Kasumi-1 (cell line): ENCODE data around the gene AEBP2.
"Not testable (repeated sequence)": the region's sequence is repeated elsewhere in the genome, so short reads cannot be mapped to it uniquely, and the experiment has no call there.

ENCODE experiments used
- DNase-seq, 2 experiments: peaks; one replicate each; lab custom pipeline; 2025; lab: John Stamatoyannopoulos, UW

Gene AEBP2

GRCh38 chr12:19439059-19440018 lies at the start of gene AEBP2:
TSS of gene AEBP2 (plus strand) at chr12:19439492. CDS start at chr12:19439700, 208 bp downstream.
- DNase-seq = peak; percentile 83 to 88

- no peak for DNase-seq
Observed at GRCh38 chr12:19390051-19390598, 49.2 kb upstream of the AEBP2 start.

DNA sequence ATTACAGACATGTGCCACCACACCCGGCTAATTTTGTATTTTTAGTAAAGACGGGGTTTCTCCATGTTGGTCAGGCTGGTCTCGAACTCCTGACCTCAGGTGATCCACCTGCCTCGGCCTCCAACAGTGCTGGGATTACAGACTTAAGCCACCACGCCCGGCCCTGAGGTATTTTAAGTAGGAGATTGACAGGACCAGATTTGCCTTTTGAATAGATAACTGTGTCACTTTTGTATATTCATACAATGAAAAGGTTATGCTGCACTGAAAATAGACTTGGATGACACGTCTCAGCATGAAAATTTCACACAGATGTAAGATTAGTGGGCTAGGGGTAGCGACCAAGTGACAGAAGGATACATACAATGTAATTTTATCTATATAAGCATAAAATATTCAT lies 46.6 kb upstream of the AEBP2 start:
- not testable (repeated sequence) for DNase-seq

GRCh38 chr12:19394385-19394784 lies 44.9 kb upstream of the AEBP2 start:
- no peak for DNase-seq

- DNase-seq = no peak
Observed at GRCh38 chr12:19397534-19397933, 41.8 kb upstream of the AEBP2 start.

DNA sequence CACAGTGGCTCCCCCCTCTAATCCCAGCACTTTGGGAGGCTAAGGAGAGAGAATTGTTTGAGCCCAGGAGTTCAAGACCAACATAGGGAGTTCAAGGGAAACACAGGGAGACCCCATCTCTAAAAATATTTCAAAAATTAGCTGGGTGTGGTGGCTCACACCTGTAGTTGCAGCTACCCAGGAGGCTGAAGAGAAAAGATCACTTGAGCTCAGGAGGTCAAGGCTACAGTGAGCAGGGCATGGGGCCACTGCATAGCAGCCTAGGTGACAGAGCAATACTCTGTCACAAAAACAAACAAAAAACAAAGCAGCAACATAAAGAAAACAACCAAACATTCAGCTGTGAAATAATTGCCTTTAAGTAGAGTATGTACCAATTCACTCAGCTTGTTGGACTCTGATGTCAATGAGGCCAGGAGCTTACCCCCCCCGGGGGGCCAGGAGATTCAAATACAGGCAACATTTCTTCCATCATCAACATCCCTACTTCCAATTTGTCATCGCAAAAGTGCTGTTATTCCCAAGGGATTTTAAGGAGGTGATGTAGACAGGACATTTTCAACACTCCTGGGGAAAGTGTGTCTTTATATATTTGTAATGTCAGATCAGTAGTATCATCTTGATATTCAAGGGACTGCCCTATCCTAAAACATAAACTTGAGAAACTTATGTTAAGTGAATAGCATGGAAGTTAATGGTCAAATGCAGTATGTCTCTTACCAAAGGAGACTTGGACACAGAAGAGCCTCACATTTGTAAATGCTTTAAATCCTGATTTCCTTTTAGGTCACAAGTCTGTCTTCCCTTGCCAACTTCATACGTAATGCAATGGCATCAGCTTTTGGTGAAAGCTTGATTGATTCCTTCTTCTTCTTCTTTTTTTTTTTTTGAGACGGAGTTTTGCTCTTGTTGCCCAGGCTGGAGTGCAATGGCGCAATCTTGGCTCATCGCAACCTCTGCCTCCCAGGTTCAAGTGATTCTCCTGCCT lies 40.6 kb upstream of the AEBP2 start:
- no peak for DNase-seq

- not testable (repeated sequence) for DNase-seq
Observed at GRCh38 chr12:19400649-19401285, 38.5 kb upstream of the AEBP2 start.

GRCh38 chr12:19402211-19402610 lies 37.1 kb upstream of the AEBP2 start:
- no peak for DNase-seq

DNA sequence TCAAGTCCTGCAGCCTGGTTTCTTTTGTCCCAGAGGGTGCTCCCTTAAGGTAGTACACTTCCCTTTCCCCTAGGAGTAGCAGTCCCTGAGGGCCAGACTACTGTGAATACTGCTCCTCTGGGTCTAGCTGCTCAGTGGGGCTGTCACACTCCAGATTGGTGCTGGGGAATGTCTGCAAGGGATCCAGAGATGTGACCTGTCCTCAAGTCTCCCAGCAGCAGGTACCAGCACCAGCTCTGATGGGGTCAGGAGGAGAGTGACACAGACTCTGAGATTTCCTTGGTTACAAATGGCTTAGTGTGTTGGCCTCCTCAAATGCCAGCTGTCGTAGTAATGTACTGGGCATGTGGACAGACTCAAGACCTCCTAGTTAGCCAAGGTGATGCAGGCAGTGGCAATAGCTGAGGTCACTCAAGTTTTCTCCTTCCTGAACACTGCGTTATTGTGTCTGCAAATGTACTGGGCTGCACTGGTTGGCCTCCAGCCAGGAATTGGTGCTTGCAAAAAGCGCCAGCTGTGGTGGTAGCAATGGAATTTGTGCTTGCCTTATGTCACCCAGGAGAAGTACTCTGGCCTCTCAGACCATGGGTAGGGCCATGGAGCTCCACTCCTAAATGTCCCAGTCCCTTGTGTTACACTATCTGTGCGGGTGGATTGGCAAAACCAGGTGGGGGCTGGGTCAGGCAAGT lies 36.4 kb upstream of the AEBP2 start:
- no peak for DNase-seq

GRCh38 chr12:19404242-19404880 lies 34.9 kb upstream of the AEBP2 start:
- no peak for DNase-seq

GRCh38 chr12:19409376-19409775 lies 29.9 kb upstream of the AEBP2 start:
- DNase-seq = no peak

GRCh38 chr12:19410211-19410610 lies 29.1 kb upstream of the AEBP2 start:
- DNase-seq = no peak

DNA sequence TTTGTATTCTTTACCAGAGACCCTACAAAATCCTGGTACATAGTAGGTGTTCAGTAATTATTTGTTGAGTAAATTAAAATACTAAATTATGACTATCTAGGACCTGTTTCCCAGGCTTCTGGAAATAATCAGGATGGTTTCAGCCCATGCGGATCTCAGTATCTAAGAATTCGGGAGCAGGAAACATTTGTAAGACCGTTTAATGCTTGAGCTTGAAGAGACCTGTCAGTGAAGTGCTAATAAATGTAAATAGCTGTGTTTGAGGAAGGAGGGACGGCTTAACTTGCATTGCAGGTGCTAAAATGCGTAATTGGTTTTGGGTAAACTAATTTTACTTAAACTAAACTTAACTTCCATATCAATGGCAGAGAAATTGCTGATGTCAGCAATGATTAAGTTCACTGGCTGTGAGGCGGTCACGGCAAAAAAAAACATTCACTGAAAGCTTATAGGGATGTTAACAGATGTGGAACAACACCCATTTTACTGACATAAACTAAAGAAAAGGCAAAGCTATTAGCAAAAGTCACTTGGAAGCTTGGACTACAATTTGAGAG lies 28.6 kb upstream of the AEBP2 start:
- no peak for DNase-seq

DNA sequence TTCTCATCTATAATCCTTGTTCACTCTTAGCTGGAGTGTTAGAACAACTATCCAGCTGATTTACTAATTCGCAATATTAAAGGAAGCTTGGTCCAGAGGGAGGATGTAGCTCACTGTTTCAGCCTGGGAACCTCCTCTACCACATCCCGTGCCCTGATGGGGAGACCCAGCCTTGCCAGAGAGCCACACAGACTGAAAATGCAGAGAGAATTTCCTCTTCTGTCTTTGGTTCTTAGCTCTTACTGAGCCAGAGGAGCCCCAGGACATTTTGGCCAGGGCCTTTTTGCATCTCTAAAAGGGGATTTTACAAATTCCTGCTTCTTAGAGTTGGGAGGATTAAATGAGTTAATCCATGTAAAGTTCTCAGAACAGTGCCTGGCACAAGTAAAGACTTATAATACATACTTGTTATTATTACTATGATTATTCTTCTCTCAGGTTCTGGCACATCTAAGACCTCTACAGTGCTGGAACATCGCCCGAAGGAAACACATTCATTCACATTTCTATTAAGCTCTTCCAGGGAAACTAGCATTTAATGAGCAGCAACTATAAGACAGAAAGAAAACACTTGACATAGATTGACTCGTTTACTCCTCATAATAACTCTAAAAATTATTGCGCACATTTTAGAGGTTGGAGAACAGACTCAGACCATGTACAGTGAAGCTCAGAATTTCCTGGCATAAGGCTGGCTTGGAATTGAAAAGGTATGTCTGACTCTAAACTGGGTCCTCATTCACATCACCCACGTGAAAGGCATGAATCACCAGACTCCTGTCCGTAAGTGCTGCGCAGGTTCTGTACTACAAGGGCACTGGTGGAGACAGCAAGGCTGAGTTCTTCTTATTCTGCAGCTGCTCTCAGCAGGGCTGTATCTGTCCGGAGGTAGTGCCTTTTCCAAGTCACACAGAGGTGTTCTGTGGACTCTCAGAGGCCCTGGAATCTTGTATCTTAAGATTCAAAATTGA lies 27.8 kb upstream of the AEBP2 start:
- DNase-seq = no peak

DNA sequence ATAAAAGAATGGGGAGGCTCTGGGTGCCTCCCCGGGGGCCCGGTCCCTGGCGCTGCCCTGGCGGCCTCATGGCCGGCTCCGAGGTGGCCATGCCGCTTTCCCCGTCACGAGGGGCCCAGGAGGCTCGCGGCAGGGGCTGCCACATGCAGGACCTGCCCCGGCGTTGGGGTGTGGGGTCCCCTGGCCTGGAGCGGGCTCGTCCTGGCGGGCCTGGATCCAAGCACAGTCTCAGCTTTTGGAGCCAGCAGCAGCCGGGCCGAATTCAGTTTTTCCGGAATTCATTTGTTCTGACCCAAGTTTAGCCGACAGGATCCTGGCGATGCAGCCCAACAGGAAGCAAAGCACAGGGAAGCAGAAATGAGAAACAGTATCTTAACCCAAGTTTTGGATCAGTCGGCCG lies 26.4 kb upstream of the AEBP2 start:
- DNase-seq = no peak

- not testable (repeated sequence) for DNase-seq
Observed at GRCh38 chr12:19413582-19413981, 25.7 kb upstream of the AEBP2 start.

GRCh38 chr12:19415563-19415962 lies 23.7 kb upstream of the AEBP2 start:
- DNase-seq = no peak

DNA sequence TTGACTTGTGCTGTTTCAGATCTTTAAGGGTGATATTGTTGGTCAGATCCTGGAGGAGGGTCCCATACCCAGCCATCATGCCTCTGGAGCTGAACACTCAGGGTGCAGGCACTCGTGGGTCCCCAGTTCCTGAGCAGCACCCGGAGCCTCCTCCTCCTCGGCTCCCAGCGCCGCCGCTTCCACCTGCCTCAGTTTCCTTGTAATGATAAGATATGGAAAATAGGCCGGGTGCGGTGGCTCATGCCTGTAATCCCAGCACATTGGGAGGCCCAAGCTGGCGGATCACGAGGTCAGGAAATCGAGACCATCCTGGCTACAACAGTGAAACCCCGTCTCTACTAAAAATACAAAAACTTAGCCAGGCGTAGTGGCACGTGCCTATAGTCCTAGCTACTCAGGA lies 20.2 kb upstream of the AEBP2 start:
- DNase-seq = no peak
